GM23338 (cell line): ENCODE measurements around the gene USP33. TPM values are rescaled to one million over a fixed set of nuclear protein-coding genes. Genes with fewer than 3 reads are reported as not detected.

Experiments used
- ATAC-seq: fragments of 200-7000 bp; cut with Tn5 transposase; 3 replicates; pipeline ENCODE4 v1.9.1; 2020
- DNase-seq: peaks from one replicate; pipeline ENCODE4 v3.0.0-alpha.2; 2015; ENCODE audit warnings: low spot score
- H2AFZ ChIP-seq: fragments of 200-600 bp; sonication (generic); 2 replicates; pipeline ENCODE4 v1.8.0; 2016; ENCODE audit warnings: antibody characterized with exemption, mild to moderate bottlenecking, moderate library complexity
- H3F3A ChIP-seq: fragments of 200-600 bp; sonication (generic); replicated peaks from 2 replicates; pipeline ENCODE4 v1.8.0; 2017; ENCODE audit warnings: antibody characterized with exemption, mixed run types, low read depth
- H3K27ac ChIP-seq: fragments of 200-600 bp; sonication (generic); 2 replicates; pipeline ENCODE4 v1.6.1; 2016; ENCODE audit warnings: low read depth
- H3K27me3 ChIP-seq: fragments of 200-600 bp; sonication (generic); 2 replicates; pipeline ENCODE4 v1.8.0; 2016; ENCODE audit warnings: mild to moderate bottlenecking, mixed run types, moderate library complexity; ENCODE audit not compliant: insufficient read depth
- H3K36me3 ChIP-seq: fragments of 200-600 bp; sonication (generic); 2 replicates; pipeline ENCODE4 v1.8.0; 2016; ENCODE audit warnings: mild to moderate bottlenecking; ENCODE audit not compliant: insufficient read depth
- H3K4me1 ChIP-seq: fragments of 200-600 bp; sonication (generic); 2 replicates; pipeline ENCODE4 v1.8.0; 2016; ENCODE audit warnings: mild to moderate bottlenecking, moderate library complexity; ENCODE audit not compliant: insufficient read depth
- H3K4me2 ChIP-seq: fragments of 200-600 bp; sonication (generic); 2 replicates; pipeline ENCODE4 v1.7.1; 2017; ENCODE audit warnings: mixed run types
- H3K4me3 ChIP-seq: fragments of 200-600 bp; sonication (generic); 2 replicates; pipeline ENCODE4 v1.6.1; 2016; ENCODE audit warnings: mixed run types
- H3K79me2 ChIP-seq: fragments of 200-600 bp; sonication (generic); replicated peaks from 2 replicates; pipeline ENCODE4 v1.8.0; 2017; ENCODE audit warnings: mild to moderate bottlenecking; ENCODE audit not compliant: insufficient read depth
- H3K9me2 ChIP-seq: fragments of 200-600 bp; sonication (generic); 2 replicates; pipeline ENCODE4 v1.8.0; 2017; ENCODE audit not compliant: insufficient read depth
- H4K20me1 ChIP-seq: fragments of 200-600 bp; sonication (generic); replicated peaks from 2 replicates; pipeline ENCODE4 v1.8.0; 2017; ENCODE audit warnings: mild to moderate bottlenecking; ENCODE audit not compliant: insufficient read depth
- H3K27ac Mint-ChIP-seq: 2 replicates; pipeline ENCODE4 v1.8.0; 2020; ENCODE audit warnings: inconsistent platforms, mild to moderate bottlenecking, moderate library complexity, mixed read lengths
- H3K27me3 Mint-ChIP-seq: 3 replicates; pipeline ENCODE4 v1.8.0; 2022; ENCODE audit warnings: low read depth, mild to moderate bottlenecking, moderate library complexity, mixed read lengths, inconsistent platforms; ENCODE audit not compliant: insufficient read depth, poor library complexity
- H3K36me3 Mint-ChIP-seq: 3 replicates; pipeline ENCODE4 v1.8.0; 2021; ENCODE audit warnings: low read depth, mild to moderate bottlenecking, inconsistent platforms, moderate library complexity, mixed read lengths
- H3K4me1 Mint-ChIP-seq: 3 replicates; pipeline ENCODE4 v1.8.0; 2020; ENCODE audit warnings: mild to moderate bottlenecking, inconsistent platforms, mixed read lengths
- H3K4me3 Mint-ChIP-seq: 3 replicates; pipeline ENCODE4 v1.8.0; 2021; ENCODE audit warnings: moderate library complexity, mild to moderate bottlenecking, inconsistent platforms, mixed read lengths
- H3K9me3 Mint-ChIP-seq: 3 replicates; pipeline ENCODE4 v1.8.0; 2020; ENCODE audit warnings: moderate library complexity, mild to moderate bottlenecking, inconsistent platforms, mixed read lengths
- CREB1 ChIP-seq: fragments of 250-450 bp; sonication (Bioruptor Pico); IDR thresholded peaks from 2 replicates; pipeline ENCODE4 v1.5.0; 2020; ENCODE audit warnings: low read depth, mild to moderate bottlenecking, moderate library complexity
- ETS1 ChIP-seq: IDR thresholded peaks from 2 replicates; pipeline ENCODE4 v1.6.1; 2016; ENCODE audit warnings: antibody characterized with exemption
- EZH2 ChIP-seq: fragments of 200-600 bp; sonication (generic); IDR thresholded peaks from one replicate; pipeline ENCODE4 v1.8.0; 2017; ENCODE audit warnings: antibody characterized with exemption, mild to moderate bottlenecking, low read depth; ENCODE audit not compliant: unreplicated experiment
- EZH2phosphoT487 ChIP-seq: fragments of 200-600 bp; sonication (generic); IDR thresholded peaks from one replicate; pipeline ENCODE4 v1.8.1; 2018; ENCODE audit warnings: antibody characterized with exemption; ENCODE audit not compliant: unreplicated experiment
- JUNB ChIP-seq: IDR thresholded peaks from one replicate; pipeline ENCODE4 v1.6.1; 2016; ENCODE audit warnings: antibody characterized with exemption; ENCODE audit not compliant: unreplicated experiment
- POLR2AphosphoS5 ChIP-seq: IDR thresholded peaks from 2 replicates; pipeline ENCODE4 v1.6.1; 2016; ENCODE audit warnings: antibody characterized with exemption, low read depth
- ZNF114 ChIP-seq: fragments of 250-450 bp; sonication (Bioruptor Pico); IDR thresholded peaks from 2 replicates; pipeline ENCODE4 v1.5.0; 2020; ENCODE audit warnings: mild to moderate bottlenecking, moderate library complexity
- ZNF331 ChIP-seq: fragments of 250-450 bp; sonication (Bioruptor Pico); IDR thresholded peaks from 2 replicates; pipeline ENCODE4 v1.5.0; 2020; ENCODE audit warnings: low read depth, mild to moderate bottlenecking, moderate library complexity
- ZNF462 ChIP-seq: fragments of 250-450 bp; sonication (Bioruptor Pico); IDR thresholded peaks from 2 replicates; pipeline ENCODE4 v1.5.0; 2020; ENCODE audit warnings: mild to moderate bottlenecking, moderate library complexity
- polyA plus RNA-seq: library from polyadenylated mRNA; unstranded; fragments of >200 nt; fragmentation: Nextera tagmentation; extraction: Ambion mirVana; gene quantifications from 2 replicates; pipeline ENCODE4 v1.2.1, GENCODE V29; 2016
- total RNA-seq: library from RNA; depleted of rRNA; stranded (reverse); fragments of >200 nt; shearing (Covaris generic); gene quantifications from 2 replicates; pipeline ENCODE4 v1.2.3, GENCODE V29; 2014

USP33 gene
- total and polyA plus RNA-seq, 2 experiments from 2014 or later, result 42.4 to 63.9 TPM

GRCh38 chr1:77671836-77672235, 87.8 kb downstream of the USP33 start (continued):
- TF ChIP-seq ZNF331 (CRISPR knock-in tag) (no peak), JUNB (no peak), EZH2phosphoT487 (no peak), ZNF462 (no peak), ZNF114 (no peak), CREB1 (CRISPR knock-in tag) (no peak), POLR2AphosphoS5 (no peak)

- no peaks in the 10 kb centered on the region for H3K27me3 ChIP-seq
- no peak overlapping the region for H3K27ac ChIP-seq
- ATAC-seq (no peak), DNase-seq (no peak)
- no peaks in the 10 kb centered on the region; the same call in 2 of the 3 replicates for H3K36me3 Mint-ChIP-seq
- H3K4me1 ChIP-seq, result peaks cover 17% of the 10 kb centered on the region
- no peak overlapping the region for H3K4me2 ChIP-seq
- no peak overlapping the region for H2AFZ ChIP-seq
- H3K9me3 Mint-ChIP-seq, result no peaks in the 10 kb centered on the region
- no peaks in the 10 kb centered on the region for H3K36me3 ChIP-seq
- H3K27ac Mint-ChIP-seq, result no peak overlapping the region; the same call in 1 of the 2 replicates
- H3K79me2 ChIP-seq, result peaks cover 100% of the 10 kb centered on the region
- no peaks in the 10 kb centered on the region for H3F3A ChIP-seq
- no peak overlapping the region for H3K4me3 Mint-ChIP-seq
- peaks cover 41% of the 10 kb centered on the region for H4K20me1 ChIP-seq
- no peak overlapping the region for H3K4me3 ChIP-seq
- H3K4me1 Mint-ChIP-seq, result peaks cover 34% of the 10 kb centered on the region
- H3K9me2 ChIP-seq, result no peaks in the 10 kb centered on the region
- H3K27me3 Mint-ChIP-seq, result no peaks in the 10 kb centered on the region
- no peak for TF ChIP-seq ETS1
- no peak for TF ChIP-seq EZH2phosphoT487
- TF ChIP-seq EZH2, result no peak
- TF ChIP-seq POLR2AphosphoS5, result no peak
- TF ChIP-seq ZNF462, result no peak
- no peak for TF ChIP-seq CREB1 (CRISPR knock-in tag)
- no peak for TF ChIP-seq ZNF114
Observed at GRCh38 chr1:77670330-77670729, 89.3 kb downstream of the USP33 start.
